ENCODE results near the gene TRIM7. TPM values are rescaled to one million over a fixed set of nuclear protein-coding genes. Genes with fewer than 3 reads are reported as not detected.

Gene TRIM7
- total RNA-seq, 1 experiment from 2014 or later: 28.1 TPM

DNA sequence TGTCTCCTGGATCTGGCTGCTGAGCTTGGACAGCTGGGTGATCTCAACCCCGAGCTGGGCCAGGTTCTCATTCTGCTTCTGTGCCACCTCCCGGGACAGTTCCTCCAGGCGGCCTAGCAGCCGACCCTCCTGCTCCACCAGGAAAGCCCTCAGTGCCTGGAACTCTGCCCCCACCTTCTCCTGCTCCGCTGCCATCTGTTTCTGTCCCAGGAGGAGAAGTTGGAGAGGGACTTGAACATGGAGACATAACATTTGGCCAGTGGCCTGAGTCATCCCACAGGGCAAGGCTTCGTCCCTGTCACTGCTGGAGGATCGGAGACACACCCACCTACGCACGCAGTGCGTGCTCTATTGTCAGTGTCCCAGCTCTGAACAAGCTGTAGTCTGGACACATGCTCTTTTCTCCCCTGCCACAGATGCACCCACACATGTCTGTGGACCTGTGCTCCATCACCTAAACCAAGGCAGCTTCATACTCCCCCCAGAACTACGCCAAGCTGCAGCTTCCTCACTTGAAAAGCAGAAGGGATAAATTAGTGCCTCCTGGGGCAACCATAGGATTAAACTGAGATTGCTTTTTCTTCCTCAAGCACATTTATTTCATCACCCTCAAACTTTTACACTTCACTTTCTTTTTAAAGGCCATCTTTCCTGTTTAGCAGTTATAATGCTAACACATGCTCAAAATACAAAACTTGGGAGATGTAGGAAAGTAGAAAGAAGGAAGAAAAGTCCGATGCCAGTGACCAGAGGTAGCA, 4.9 kb downstream of the TRIM7 start:
- intact Hi-C loops (cut with micrococcal nuclease): no loop called here
- BruUV-seq (replicated peaks): no TSS peak
- POLR2A ChIA-PET (ENCODE audit: unreplicated experiment): no interaction called here
- H3K79me2 ChIP-seq (ENCODE audit: low read length): peaks cover 5% of the 10 kb centered on the region; the same call in 1 of the 2 replicates
- ATAC-seq (no peak), DNase-seq (no peak)
- no peaks in the 10 kb centered on the region for H4K20me1 ChIP-seq (ENCODE audit: low read length)
- H3K36me3 ChIP-seq (ENCODE audit: low read depth, low read length): no peaks in the 10 kb centered on the region
- H2AFZ ChIP-seq (ENCODE audit: low read length): no peak overlapping the region
- no peak overlapping the region for H3K4me2 ChIP-seq (ENCODE audit: low read length)
- no peaks in the 10 kb centered on the region for H3K27me3 ChIP-seq (ENCODE audit: low read length)
- H3K9me3 ChIP-seq (ENCODE audit: low read length): no peaks in the 10 kb centered on the region
- H3K27ac ChIP-seq (ENCODE audit: low read length): no peak overlapping the region
- no peaks in the 10 kb centered on the region for H3K9me2 ChIP-seq (replicated peaks; ENCODE audit: low read length)
- TF ChIP-seq EZH2 (IDR thresholded peaks at IDR 0.05; ENCODE audit: low read length, unreplicated experiment): no peak
- TF ChIP-seq, protein P1, sequence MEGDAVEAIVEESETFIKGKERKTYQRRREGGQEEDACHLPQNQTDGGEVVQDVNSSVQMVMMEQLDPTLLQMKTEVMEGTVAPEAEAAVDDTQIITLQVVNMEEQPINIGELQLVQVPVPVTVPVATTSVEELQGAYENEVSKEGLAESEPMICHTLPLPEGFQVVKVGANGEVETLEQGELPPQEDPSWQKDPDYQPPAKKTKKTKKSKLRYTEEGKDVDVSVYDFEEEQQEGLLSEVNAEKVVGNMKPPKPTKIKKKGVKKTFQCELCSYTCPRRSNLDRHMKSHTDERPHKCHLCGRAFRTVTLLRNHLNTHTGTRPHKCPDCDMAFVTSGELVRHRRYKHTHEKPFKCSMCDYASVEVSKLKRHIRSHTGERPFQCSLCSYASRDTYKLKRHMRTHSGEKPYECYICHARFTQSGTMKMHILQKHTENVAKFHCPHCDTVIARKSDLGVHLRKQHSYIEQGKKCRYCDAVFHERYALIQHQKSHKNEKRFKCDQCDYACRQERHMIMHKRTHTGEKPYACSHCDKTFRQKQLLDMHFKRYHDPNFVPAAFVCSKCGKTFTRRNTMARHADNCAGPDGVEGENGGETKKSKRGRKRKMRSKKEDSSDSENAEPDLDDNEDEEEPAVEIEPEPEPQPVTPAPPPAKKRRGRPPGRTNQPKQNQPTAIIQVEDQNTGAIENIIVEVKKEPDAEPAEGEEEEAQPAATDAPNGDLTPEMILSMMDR (conservative IDR thresholded peaks at IDR 0.05; ENCODE audit: low read depth, low read length): no peak
- TF ChIP-seq EZH2phosphoT487 (IDR thresholded peaks at IDR 0.05; ENCODE audit: borderline replicate concordance, low read length): no peak
- no peaks in the 10 kb centered on the region for H3F3A ChIP-seq (ENCODE audit: low read length, unreplicated experiment)
- H3K9ac ChIP-seq (ENCODE audit: low read length): no peak overlapping the region
- peaks cover 6% of the 10 kb centered on the region; the same call in 1 of the 2 replicates for H3K4me1 ChIP-seq (ENCODE audit: insufficient read depth, low read length)
- CTCF ChIA-PET: no interaction called here
- no peak overlapping the region for H3K4me3 ChIP-seq (ENCODE audit: low read length)

DNA sequence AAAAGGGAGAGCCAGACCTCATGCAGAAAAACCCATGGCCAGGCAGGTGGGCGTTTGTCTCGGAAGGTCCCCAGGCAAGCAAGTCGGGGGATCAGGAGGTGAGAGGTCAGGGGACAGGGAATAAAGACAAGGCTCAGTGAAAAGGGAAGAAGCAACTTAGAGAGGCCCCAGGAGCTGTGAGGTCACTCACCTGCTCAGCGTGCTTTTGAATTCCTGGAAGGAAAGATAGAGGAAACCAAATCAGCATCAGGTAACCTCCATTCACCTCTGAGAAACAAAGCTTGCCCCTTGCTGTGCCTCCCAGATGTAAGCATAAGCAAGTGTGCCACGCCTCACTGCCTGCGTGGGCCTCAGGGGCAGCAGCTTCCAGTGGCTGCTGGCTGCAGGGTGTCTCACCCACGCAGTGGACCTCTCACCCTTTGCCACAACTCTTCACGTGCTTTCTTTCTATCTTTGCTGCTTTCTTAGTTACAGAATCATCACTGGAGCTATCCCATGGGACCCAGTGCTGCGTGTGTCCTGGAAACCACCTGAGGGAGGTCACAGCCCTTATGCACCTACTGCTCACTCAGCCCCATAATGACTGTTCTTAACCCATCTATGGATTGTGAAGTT, 6.0 kb downstream of the TRIM7 start:
- no peak overlapping the region for H3K4me2 ChIP-seq (ENCODE audit: low read length)
- ChIA-PET CTCF (no interaction called here), POLR2A (ENCODE audit: unreplicated experiment) (no interaction called here)
- peaks cover 6% of the 10 kb centered on the region; the same call in 1 of the 2 replicates for H3K4me1 ChIP-seq (ENCODE audit: insufficient read depth, low read length)
- no peaks in the 10 kb centered on the region for H3K9me2 ChIP-seq (replicated peaks; ENCODE audit: low read length)
- H3K9me3 ChIP-seq (ENCODE audit: low read length): no peaks in the 10 kb centered on the region
- H3K36me3 ChIP-seq (ENCODE audit: low read depth, low read length): no peaks in the 10 kb centered on the region
- no peak overlapping the region for H3K4me3 ChIP-seq (ENCODE audit: low read length)
- no peaks in the 10 kb centered on the region for H3K27me3 ChIP-seq (ENCODE audit: low read length)
- ATAC-seq (no peak), DNase-seq (no peak)
- H3K9ac ChIP-seq (ENCODE audit: low read length): no peak overlapping the region
- no peaks in the 10 kb centered on the region for H3F3A ChIP-seq (ENCODE audit: low read length, unreplicated experiment)
- no TSS peak for BruUV-seq (replicated peaks)
- peaks cover 2% of the 10 kb centered on the region; the same call in 1 of the 2 replicates for H3K79me2 ChIP-seq (ENCODE audit: low read length)
- intact Hi-C loops (cut with micrococcal nuclease): no loop called here
- H4K20me1 ChIP-seq (ENCODE audit: low read length): no peaks in the 10 kb centered on the region
- H3K27ac ChIP-seq (ENCODE audit: low read length): no peak overlapping the region
- TF ChIP-seq EZH2phosphoT487 (IDR thresholded peaks at IDR 0.05; ENCODE audit: borderline replicate concordance, low read length) (no peak), EZH2 (IDR thresholded peaks at IDR 0.05; ENCODE audit: low read length, unreplicated experiment) (no peak)
- TF ChIP-seq, protein P1 (conservative IDR thresholded peaks at IDR 0.05; ENCODE audit: low read depth, low read length): no peak
- no peak overlapping the region for H2AFZ ChIP-seq (ENCODE audit: low read length)
